Measurements from ENCODE around the gene AGRN. TPM values are rescaled to one million over a fixed set of nuclear protein-coding genes. Genes with fewer than 3 reads are reported as not detected.
"Not testable (repeated sequence)": the region's sequence is repeated elsewhere in the genome, so short reads cannot be mapped to it uniquely, and the experiment has no call there.

The AGRN gene
- total RNA-seq, 1 donor from 2014 or later, result 479 TPM

DNA sequence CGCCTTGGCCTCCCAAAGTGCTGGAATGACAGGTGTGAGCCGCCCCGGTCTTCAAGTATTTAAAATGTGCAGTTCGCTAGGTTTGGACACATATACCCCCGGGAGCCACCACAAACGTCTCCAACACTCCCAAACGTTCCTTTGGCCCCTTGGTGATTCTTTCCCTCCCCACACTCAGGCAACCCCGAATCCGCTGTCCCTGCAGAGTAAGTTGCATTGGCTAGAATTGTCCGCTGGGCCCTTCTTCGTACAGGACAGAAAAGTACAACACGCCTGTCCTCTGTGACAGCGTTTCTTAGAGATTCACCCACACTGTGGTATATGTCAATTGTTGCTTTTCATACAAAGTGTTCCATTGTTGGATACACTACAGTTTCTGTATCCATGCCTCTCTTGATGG is 34.8 kb upstream of the AGRN start:
- no peak for DNase-seq (ENCODE audit: low read depth)
- H3K27me3 ChIP-seq (ENCODE audit: control insufficient read depth, insufficient read depth, low read length), result peaks cover 44% of the 10 kb centered on the region
- TF ChIP-seq CTCF (IDR thresholded peaks at IDR 0.05; ENCODE audit: insufficient read depth, low read length, poor library complexity, severe bottlenecking), result no peak
- H3K4me3 ChIP-seq (ENCODE audit: low read depth, low read length), result no peak overlapping the region
- H3K36me3 ChIP-seq (ENCODE audit: control insufficient read depth, insufficient read depth, low read length), result no peaks in the 10 kb centered on the region

- H3K36me3 ChIP-seq (ENCODE audit: control insufficient read depth, insufficient read depth, low read length); DNase-seq (ENCODE audit: low read depth); H3K4me3 ChIP-seq (ENCODE audit: low read depth, low read length): not testable (repeated sequence)
- peaks cover 18% of the 10 kb centered on the region for H3K27me3 ChIP-seq (ENCODE audit: control insufficient read depth, insufficient read depth, low read length)
These were observed 31.9 kb upstream of the AGRN start for GRCh38 chr1:988061-988460.

DNA sequence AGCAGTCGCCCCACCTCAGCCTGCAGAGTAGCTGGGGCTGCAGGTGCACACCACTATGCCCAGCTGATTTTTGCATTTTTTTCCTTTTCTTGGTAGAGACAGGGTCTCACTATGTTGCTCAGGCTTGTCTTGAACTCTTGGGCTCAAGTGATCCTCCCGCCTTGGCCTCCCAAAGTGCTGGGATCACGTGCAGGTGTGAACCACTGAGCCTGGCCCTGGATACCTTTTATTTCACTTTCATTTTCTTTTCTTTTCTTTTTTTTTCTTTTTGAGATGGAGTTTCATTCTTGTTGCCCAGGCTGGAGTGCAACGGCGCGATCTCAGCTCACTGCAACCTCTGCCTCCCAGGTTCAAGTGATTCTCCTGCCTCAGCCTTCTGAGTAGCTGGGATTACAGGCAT is 28.6 kb upstream of the AGRN start:
- not testable (repeated sequence) for H3K4me3 ChIP-seq (ENCODE audit: low read depth, low read length); H3K27me3 ChIP-seq (ENCODE audit: control insufficient read depth, insufficient read depth, low read length); DNase-seq (ENCODE audit: low read depth); H3K36me3 ChIP-seq (ENCODE audit: control insufficient read depth, insufficient read depth, low read length)

- H3K27me3 ChIP-seq (ENCODE audit: control insufficient read depth, insufficient read depth, low read length), result peaks cover 9% of the 10 kb centered on the region
- no peak for DNase-seq (ENCODE audit: low read depth)
- H3K4me3 ChIP-seq (ENCODE audit: low read depth, low read length), result no peak overlapping the region
- no peaks in the 10 kb centered on the region for H3K36me3 ChIP-seq (ENCODE audit: control insufficient read depth, insufficient read depth, low read length)
- TF ChIP-seq CTCF (IDR thresholded peaks at IDR 0.05; ENCODE audit: insufficient read depth, low read length, poor library complexity, severe bottlenecking), result no peak
These were observed 28.0 kb upstream of the AGRN start for GRCh38 chr1:991895-992294.

GRCh38 chr1:992362-992761 is 27.6 kb upstream of the AGRN start:
- no peak for DNase-seq (ENCODE audit: low read depth)
- no peak for TF ChIP-seq CTCF (IDR thresholded peaks at IDR 0.05; ENCODE audit: insufficient read depth, low read length, poor library complexity, severe bottlenecking)
- Histone ChIP-seq H3K4me3 (ENCODE audit: low read depth, low read length) (no peak overlapping the region), H3K27me3 (ENCODE audit: control insufficient read depth, insufficient read depth, low read length) (peaks cover 9% of the 10 kb centered on the region), H3K36me3 (ENCODE audit: control insufficient read depth, insufficient read depth, low read length) (no peaks in the 10 kb centered on the region)

DNA sequence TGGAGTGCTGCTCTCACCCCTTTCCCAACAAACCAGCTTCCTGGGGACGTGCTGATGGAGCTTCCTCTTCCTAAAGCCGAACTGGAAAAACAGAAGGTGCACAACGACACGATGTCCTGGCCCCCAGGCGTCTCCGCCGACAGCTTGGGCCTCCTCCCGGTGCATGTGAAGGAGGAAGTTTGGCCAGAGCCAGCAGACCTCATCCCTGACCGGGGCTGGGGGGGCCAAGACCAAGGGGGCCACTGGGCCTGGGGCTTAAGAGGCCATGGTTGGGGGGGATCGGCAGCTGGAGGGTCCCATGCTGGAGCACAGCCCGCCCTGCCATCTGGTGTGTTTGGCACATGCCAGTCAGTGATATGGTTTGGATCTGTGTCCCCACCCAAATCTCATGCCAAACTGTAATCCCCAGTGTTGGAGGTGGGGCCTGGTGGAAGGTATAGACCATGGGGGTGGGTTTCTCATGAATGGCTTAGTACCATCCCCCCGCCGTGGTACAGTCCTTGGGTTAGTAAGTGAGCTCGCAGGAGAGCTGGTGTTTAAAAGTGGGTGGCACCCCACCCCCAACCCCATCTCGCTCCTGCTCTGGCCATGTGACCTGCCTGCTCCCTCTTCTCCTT is 26.4 kb upstream of the AGRN start:
- no peak for DNase-seq (ENCODE audit: low read depth)
- peaks cover 18% of the 10 kb centered on the region for H3K27me3 ChIP-seq (ENCODE audit: control insufficient read depth, insufficient read depth, low read length)
- no peak for TF ChIP-seq CTCF (IDR thresholded peaks at IDR 0.05; ENCODE audit: insufficient read depth, low read length, poor library complexity, severe bottlenecking)
- H3K36me3 ChIP-seq (ENCODE audit: control insufficient read depth, insufficient read depth, low read length), result no peaks in the 10 kb centered on the region
- no peak overlapping the region for H3K4me3 ChIP-seq (ENCODE audit: low read depth, low read length)

GRCh38 chr1:994546-994945 is 25.4 kb upstream of the AGRN start:
- peaks cover 16% of the 10 kb centered on the region for H3K27me3 ChIP-seq (ENCODE audit: control insufficient read depth, insufficient read depth, low read length)
- not testable (repeated sequence) for H3K4me3 ChIP-seq (ENCODE audit: low read depth, low read length); DNase-seq (ENCODE audit: low read depth); H3K36me3 ChIP-seq (ENCODE audit: control insufficient read depth, insufficient read depth, low read length)

Measured in kidney epithelial cell (primary cell).